HepG2 (cell line): Measurements from ENCODE around the gene TBC1D14. TPM values are rescaled to one million over a fixed set of nuclear protein-coding genes. Genes with fewer than 3 reads are reported as not detected.
A peak's percentile ranks its signal among the peaks of the same experiment; 100 is the strongest.

Experiments used
- ARID2 ChIP-seq: sonication (generic); formaldehyde crosslinking; IDR thresholded peaks from 2 replicates; pipeline ENCODE4 v1.8.1; 2022; ENCODE audit warnings: mild to moderate bottlenecking, missing genetic modification reagents, borderline replicate concordance
- ASH2L ChIP-seq: fragments of 300-600, 200-600 bp; sonication (generic); IDR thresholded peaks from 2 replicates; pipeline ENCODE4 v1.7.0; 2017; ENCODE audit warnings: low read depth, mild to moderate bottlenecking, moderate library complexity, mixed read lengths, low read length; ENCODE audit not compliant: insufficient read length
- BORCS8-MEF2B ChIP-seq: sonication (generic); formaldehyde crosslinking; IDR thresholded peaks from 2 replicates; pipeline ENCODE4 v1.8.0; 2022; ENCODE audit warnings: mild to moderate bottlenecking, missing genetic modification reagents
- FOXK1 ChIP-seq: sonication (generic); formaldehyde crosslinking; IDR thresholded peaks from 2 replicates; pipeline ENCODE4 v1.4.0; 2020; ENCODE audit warnings: low read depth, missing genetic modification reagents, borderline replicate concordance
- HMG20A ChIP-seq: IDR thresholded peaks from 2 replicates; pipeline ENCODE4 v1.6.1; 2016; ENCODE audit warnings: borderline replicate concordance
- KLF11 ChIP-seq: IDR thresholded peaks from 2 replicates; pipeline ENCODE4 v1.6.1; 2016; ENCODE audit warnings: missing compliant biosample characterization
- NFE2L1 ChIP-seq: sonication (generic); formaldehyde crosslinking; IDR thresholded peaks from 2 replicates; pipeline ENCODE4 v1.4.0; 2020; ENCODE audit warnings: missing genetic modification reagents, mild to moderate bottlenecking, borderline replicate concordance
- NR2C2 ChIP-seq: sonication (generic); formaldehyde crosslinking; IDR thresholded peaks from 2 replicates; pipeline ENCODE4 v1.4.0; 2020; ENCODE audit warnings: missing genetic modification reagents, mild to moderate bottlenecking, moderate library complexity, borderline replicate concordance
- NR2F1 ChIP-seq, 2 experiments: fragments of 450-650 bp in 1 of 2; formaldehyde crosslinking in 1 of 2; IDR thresholded peaks; 2 replicates each; pipeline versions ENCODE4 v1.5.0 to v1.6.1; 2016 to 2020; ENCODE audit warnings: mild to moderate bottlenecking in 1 of 2, missing compliant biosample characterization in 1 of 2, missing genetic modification reagents in 1 of 2, moderate library complexity in 1 of 2
- PCBP2 ChIP-seq: fragments of 200-400 bp; formaldehyde crosslinking; optimal IDR thresholded peaks from 2 replicates; pipeline ENCODE3; 2018; ENCODE audit warnings: low read length, low read depth; ENCODE audit not compliant: poor library complexity, severe bottlenecking
- SMAD1 ChIP-seq: sonication (generic); formaldehyde crosslinking; IDR thresholded peaks from 2 replicates; pipeline ENCODE4 v1.4.0; 2020; ENCODE audit warnings: missing genetic modification reagents, low read depth, mild to moderate bottlenecking, borderline replicate concordance
- SP1 ChIP-seq, 2 experiments: fragments of 450-650 bp in 1 of 2; sonication (generic) in 1 of 2; formaldehyde crosslinking in 1 of 2; IDR thresholded peaks; 2 replicates each; pipeline versions ENCODE4 v1.4.0 to v1.6.1; 2016 to 2020; ENCODE audit warnings: missing genetic modification reagents in 1 of 2
- SYNCRIP ChIP-seq: fragments of 200-400 bp; formaldehyde crosslinking; IDR thresholded peaks from 2 replicates; pipeline ENCODE4 v1.6.1; 2018; ENCODE audit warnings: mild to moderate bottlenecking, low read depth, low read length; ENCODE audit not compliant: insufficient read depth
- ZBTB7A ChIP-seq: sonication (generic); formaldehyde crosslinking; IDR thresholded peaks from 2 replicates; pipeline ENCODE4 v1.8.0; 2022; ENCODE audit warnings: mild to moderate bottlenecking, missing genetic modification reagents
- ZFP1 ChIP-seq: IDR thresholded peaks from 2 replicates; pipeline ENCODE4 v1.6.1; 2016
- ZNF17 ChIP-seq: sonication (generic); formaldehyde crosslinking; IDR thresholded peaks from 2 replicates; pipeline ENCODE4 v1.5.0; 2020; ENCODE audit warnings: mild to moderate bottlenecking, missing genetic modification reagents
- ZNF883 ChIP-seq: sonication (generic); formaldehyde crosslinking; IDR thresholded peaks from 2 replicates; pipeline ENCODE4 v1.5.1; 2020; ENCODE audit warnings: mild to moderate bottlenecking, missing genetic modification reagents; ENCODE audit errors: not compliant biosample characterization
- ZSCAN21 ChIP-seq: sonication (generic); formaldehyde crosslinking; IDR thresholded peaks from 2 replicates; pipeline ENCODE4 v1.8.0; 2022; ENCODE audit warnings: mild to moderate bottlenecking, missing genetic modification reagents, moderate library complexity, borderline replicate concordance
- polyA plus RNA-seq, 8 experiments: library from polyadenylated mRNA; depleted of rRNA in 3 of 8; stranded (reverse) in 7 of 8; unstranded in 1 of 8; fragments of >200 nt; fragmentation: Illumina TruSeq in 4 of 8; extraction: Trizol in 4 of 8; gene quantifications; 2 replicates each; pipeline versions ENCODE4 v1.2.1 to v1.2.3, GENCODE V29; 2011 to 2016; ENCODE audit warnings: low read depth in 4 of 8, missing spikeins in 1 of 8, mixed read lengths in 1 of 8; ENCODE audit not compliant: insufficient read depth in 1 of 8
- total RNA-seq, 5 experiments: library from RNA; depleted of rRNA; stranded (reverse); fragments of >200 nt; fragmentation: Illumina TruSeq; extraction: Trizol; gene quantifications; 2 replicates each; pipeline ENCODE4 v1.2.3, GENCODE V29; 2016; ENCODE audit warnings: low read depth in 1 of 5
- TF ChIP-seq, protein P1 (sequence below): sonication (generic); formaldehyde crosslinking; IDR thresholded peaks from 2 replicates; pipeline ENCODE4 v1.4.0; 2020; ENCODE audit warnings: missing genetic modification reagents, borderline replicate concordance
- TF ChIP-seq, protein P2 (sequence below): sonication (generic); formaldehyde crosslinking; IDR thresholded peaks from 2 replicates; pipeline ENCODE4 v1.5.0; 2020; ENCODE audit warnings: mild to moderate bottlenecking, missing genetic modification reagents
- TF ChIP-seq, protein P3 (sequence below): sonication (generic); formaldehyde crosslinking; IDR thresholded peaks from 2 replicates; pipeline ENCODE4 v1.4.0; 2020; ENCODE audit warnings: mild to moderate bottlenecking, missing genetic modification reagents
- TF ChIP-seq, protein P4 (sequence below): sonication (generic); formaldehyde crosslinking; IDR thresholded peaks from 2 replicates; pipeline ENCODE4 v1.4.0; 2020; ENCODE audit warnings: missing genetic modification reagents, low read depth, mild to moderate bottlenecking, borderline replicate concordance

Gene TBC1D14
- total and polyA plus RNA-seq, 2 of the 13 experiments (the other 11 are each of a cell fraction or from before 2014, with no cell fraction given) = 29.5 to 46.5 TPM

DNA sequence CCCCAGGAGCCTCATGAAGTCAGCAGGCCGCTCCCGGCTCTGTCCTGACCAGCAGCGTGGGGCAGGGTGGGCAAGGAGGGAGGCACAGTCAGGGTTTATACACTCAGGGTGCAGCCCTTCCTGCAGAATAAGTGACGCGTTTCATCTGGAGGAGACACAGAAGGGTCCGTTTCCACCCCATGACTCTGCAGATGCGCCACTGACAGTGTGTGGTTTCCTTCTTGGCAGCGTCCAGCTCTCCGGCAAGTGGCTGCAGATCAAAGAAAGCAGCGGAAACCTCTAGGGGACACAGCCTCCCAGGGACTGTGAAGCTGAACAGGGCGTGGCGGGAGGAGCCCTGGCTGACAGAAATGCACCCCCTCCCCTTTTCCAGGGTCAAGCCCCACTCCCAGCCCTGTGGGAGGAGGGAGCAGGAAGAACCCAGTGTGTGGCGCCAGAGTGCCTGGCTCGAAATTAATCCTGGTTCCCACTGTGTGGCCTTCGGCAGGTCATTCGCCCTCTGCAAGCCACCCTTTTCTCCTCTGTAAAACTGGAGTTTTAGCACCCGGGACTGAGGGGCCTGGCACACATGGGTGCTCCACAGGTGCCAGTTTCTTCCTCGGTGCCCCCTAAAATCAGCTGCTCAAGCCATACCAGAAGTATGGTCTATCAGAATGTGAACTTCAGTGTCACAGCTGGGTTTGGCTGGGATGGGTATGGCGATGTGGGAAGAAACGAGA lies 17.3 kb upstream of the TBC1D14 start (continued):
- TF ChIP-seq, protein P1, sequence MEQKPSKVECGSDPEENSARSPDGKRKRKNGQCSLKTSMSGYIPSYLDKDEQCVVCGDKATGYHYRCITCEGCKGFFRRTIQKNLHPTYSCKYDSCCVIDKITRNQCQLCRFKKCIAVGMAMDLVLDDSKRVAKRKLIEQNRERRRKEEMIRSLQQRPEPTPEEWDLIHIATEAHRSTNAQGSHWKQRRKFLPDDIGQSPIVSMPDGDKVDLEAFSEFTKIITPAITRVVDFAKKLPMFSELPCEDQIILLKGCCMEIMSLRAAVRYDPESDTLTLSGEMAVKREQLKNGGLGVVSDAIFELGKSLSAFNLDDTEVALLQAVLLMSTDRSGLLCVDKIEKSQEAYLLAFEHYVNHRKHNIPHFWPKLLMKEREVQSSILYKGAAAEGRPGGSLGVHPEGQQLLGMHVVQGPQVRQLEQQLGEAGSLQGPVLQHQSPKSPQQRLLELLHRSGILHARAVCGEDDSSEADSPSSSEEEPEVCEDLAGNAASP (CRISPR knock-in tag) = peak; percentile 67; the same call in 1 of the 2 replicates
- peak; percentile 55; the same call in 1 of the 2 replicates for TF ChIP-seq NR2C2 (CRISPR knock-in tag)
- no peak for TF ChIP-seq PCBP2
- TF ChIP-seq, protein P2, sequence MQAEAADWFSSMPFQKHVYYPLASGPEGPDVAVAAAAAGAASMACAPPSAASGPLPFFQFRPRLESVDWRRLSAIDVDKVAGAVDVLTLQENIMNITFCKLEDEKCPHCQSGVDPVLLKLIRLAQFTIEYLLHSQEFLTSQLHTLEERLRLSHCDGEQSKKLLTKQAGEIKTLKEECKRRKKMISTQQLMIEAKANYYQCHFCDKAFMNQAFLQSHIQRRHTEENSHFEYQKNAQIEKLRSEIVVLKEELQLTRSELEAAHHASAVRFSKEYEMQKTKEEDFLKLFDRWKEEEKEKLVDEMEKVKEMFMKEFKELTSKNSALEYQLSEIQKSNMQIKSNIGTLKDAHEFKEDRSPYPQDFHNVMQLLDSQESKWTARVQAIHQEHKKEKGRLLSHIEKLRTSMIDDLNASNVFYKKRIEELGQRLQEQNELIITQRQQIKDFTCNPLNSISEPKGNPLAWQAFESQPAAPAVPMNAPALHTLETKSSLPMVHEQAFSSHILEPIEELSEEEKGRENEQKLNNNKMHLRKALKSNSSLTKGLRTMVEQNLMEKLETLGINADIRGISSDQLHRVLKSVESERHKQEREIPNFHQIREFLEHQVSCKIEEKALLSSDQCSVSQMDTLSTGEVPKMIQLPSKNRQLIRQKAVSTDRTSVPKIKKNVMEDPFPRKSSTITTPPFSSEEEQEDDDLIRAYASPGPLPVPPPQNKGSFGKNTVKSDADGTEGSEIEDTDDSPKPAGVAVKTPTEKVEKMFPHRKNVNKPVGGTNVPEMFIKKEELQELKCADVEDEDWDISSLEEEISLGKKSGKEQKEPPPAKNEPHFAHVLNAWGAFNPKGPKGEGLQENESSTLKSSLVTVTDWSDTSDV (CRISPR knock-in tag) = no peak
- peak; percentile 39; the same call in 1 of the 2 replicates for TF ChIP-seq FOXK1
- peak; percentile 39; the same call in 1 of the 2 replicates for TF ChIP-seq HMG20A
- peak; percentile 37 to 44; a peak in 1 of 4 replicates for TF ChIP-seq NR2F1 (CRISPR knock-in tag; IDR thresholded peaks at IDR 0.05)
- peak; percentile 89; the same call in 1 of the 2 replicates for TF ChIP-seq SMAD1 (CRISPR knock-in tag)
- TF ChIP-seq ZBTB7A (CRISPR knock-in tag) = peak; percentile 93
- TF ChIP-seq SYNCRIP = no peak
- TF ChIP-seq ZNF883 (CRISPR knock-in tag) = no peak
- 0 out of 2 replicates have a peak, but pooled peaks have one; percentile 15 for TF ChIP-seq ZSCAN21
- TF ChIP-seq ARID2 = no peak
- no peak for TF ChIP-seq KLF11 (CRISPR knock-in tag)
- TF ChIP-seq, protein P3, sequence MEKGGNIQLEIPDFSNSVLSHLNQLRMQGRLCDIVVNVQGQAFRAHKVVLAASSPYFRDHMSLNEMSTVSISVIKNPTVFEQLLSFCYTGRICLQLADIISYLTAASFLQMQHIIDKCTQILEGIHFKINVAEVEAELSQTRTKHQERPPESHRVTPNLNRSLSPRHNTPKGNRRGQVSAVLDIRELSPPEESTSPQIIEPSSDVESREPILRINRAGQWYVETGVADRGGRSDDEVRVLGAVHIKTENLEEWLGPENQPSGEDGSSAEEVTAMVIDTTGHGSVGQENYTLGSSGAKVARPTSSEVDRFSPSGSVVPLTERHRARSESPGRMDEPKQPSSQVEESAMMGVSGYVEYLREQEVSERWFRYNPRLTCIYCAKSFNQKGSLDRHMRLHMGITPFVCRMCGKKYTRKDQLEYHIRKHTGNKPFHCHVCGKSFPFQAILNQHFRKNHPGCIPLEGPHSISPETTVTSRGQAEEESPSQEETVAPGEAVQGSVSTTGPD (CRISPR knock-in tag) = no peak
- TF ChIP-seq ASH2L = peak; percentile 40
- TF ChIP-seq ZNF17 (CRISPR knock-in tag) = no peak
- no peak for TF ChIP-seq BORCS8-MEF2B (CRISPR knock-in tag)
- TF ChIP-seq NFE2L1 (CRISPR knock-in tag) = 0 out of 2 replicates have a peak, but pooled peaks have one; percentile 46
- TF ChIP-seq SP1 (IDR thresholded peaks at IDR 0.05) = no peak
- peak; percentile 52; the same call in 1 of the 2 replicates for TF ChIP-seq SP1 (CRISPR knock-in tag; IDR thresholded peaks at IDR 0.05)
- TF ChIP-seq ZFP1 (CRISPR knock-in tag) = no peak
- TF ChIP-seq, protein P4, sequence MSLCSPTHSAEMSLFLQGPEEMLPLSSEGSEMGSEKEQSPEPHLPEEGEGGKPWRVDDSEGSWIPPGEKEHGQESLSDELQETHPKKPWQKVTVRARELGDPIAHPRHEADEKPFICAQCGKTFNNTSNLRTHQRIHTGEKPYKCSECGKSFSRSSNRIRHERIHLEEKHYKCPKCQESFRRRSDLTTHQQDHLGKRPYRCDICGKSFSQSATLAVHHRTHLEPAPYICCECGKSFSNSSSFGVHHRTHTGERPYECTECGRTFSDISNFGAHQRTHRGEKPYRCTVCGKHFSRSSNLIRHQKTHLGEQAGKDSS (CRISPR knock-in tag) = no peak; the same call in 1 of the 2 replicates
